SK-N-SH treated with all-trans-retinoic acid at 6 μM for 48 hours (cell line): ENCODE measurements around the gene PATE1.

Experiments used
- ATAC-seq: fragments of 200-7000 bp; cut with Tn5 transposase; 3 replicates; pipeline ENCODE4 v1.9.1; 2020; ENCODE audit warnings: mild to moderate bottlenecking, moderate library complexity
- ARNTL ChIP-seq: fragments of 450-650 bp; formaldehyde crosslinking; IDR thresholded peaks from 2 replicates; pipeline ENCODE4 v1.5.0; 2020; ENCODE audit warnings: low read depth, mild to moderate bottlenecking, moderate library complexity, borderline replicate concordance
- BACH2 ChIP-seq: fragments of 250-450 bp; sonication (Bioruptor Pico); IDR thresholded peaks from 2 replicates; pipeline ENCODE4 v1.9.0; 2021; ENCODE audit warnings: mild to moderate bottlenecking, borderline replicate concordance
- CSDC2 ChIP-seq: fragments of 250-450 bp; sonication (Bioruptor Pico); IDR thresholded peaks from 2 replicates; pipeline ENCODE4 v1.5.0; 2020; ENCODE audit warnings: mild to moderate bottlenecking, moderate library complexity
- ESRRG ChIP-seq: fragments of 250-450 bp; sonication (Bioruptor Pico); IDR thresholded peaks from 2 replicates; pipeline ENCODE4 v1.6.1; 2021; ENCODE audit warnings: mild to moderate bottlenecking
- GLIS3 ChIP-seq: fragments of 250-450 bp; sonication (Bioruptor Pico); IDR thresholded peaks from 2 replicates; pipeline ENCODE4 v1.5.0; 2020; ENCODE audit warnings: mild to moderate bottlenecking, moderate library complexity
- OSR1 ChIP-seq: fragments of 250-450 bp; sonication (Bioruptor Pico); IDR thresholded peaks from 2 replicates; pipeline ENCODE4 v1.8.0; 2022; ENCODE audit warnings: moderate library complexity, mild to moderate bottlenecking, inconsistent platforms
- PPARA ChIP-seq: fragments of 250-450 bp; sonication (Bioruptor Pico); IDR thresholded peaks from 2 replicates; pipeline ENCODE4 v1.5.0; 2020; ENCODE audit warnings: mild to moderate bottlenecking, borderline replicate concordance
- RARB ChIP-seq: fragments of 250-450 bp; sonication (Bioruptor Pico); IDR thresholded peaks from 2 replicates; pipeline ENCODE4 v1.8.0; 2021; ENCODE audit warnings: mild to moderate bottlenecking, moderate library complexity
- SNAI2 ChIP-seq: fragments of 250-450 bp; sonication (Bioruptor Pico); IDR thresholded peaks from 2 replicates; pipeline ENCODE4 v1.5.0; 2020; ENCODE audit warnings: mild to moderate bottlenecking, moderate library complexity
- TOX ChIP-seq: fragments of 250-450 bp; sonication (Bioruptor Pico); IDR thresholded peaks from 2 replicates; pipeline ENCODE4 v1.8.0; 2021; ENCODE audit warnings: mild to moderate bottlenecking, moderate library complexity, borderline replicate concordance
- ZC3H10 ChIP-seq: fragments of 250-450 bp; sonication (Bioruptor Pico); IDR thresholded peaks from 2 replicates; pipeline ENCODE4 v1.5.1; 2021; ENCODE audit warnings: mild to moderate bottlenecking, moderate library complexity
- ZFP3 ChIP-seq: fragments of 250-450 bp; sonication (Bioruptor Pico); IDR thresholded peaks from 2 replicates; pipeline ENCODE4 v1.5.0; 2020; ENCODE audit warnings: mild to moderate bottlenecking, moderate library complexity
- ZFP30 ChIP-seq: fragments of 450-650 bp; formaldehyde crosslinking; IDR thresholded peaks from 2 replicates; pipeline ENCODE4 v1.5.0; 2022; ENCODE audit warnings: mild to moderate bottlenecking, moderate library complexity
- ZNF565 ChIP-seq: fragments of 450-650 bp; formaldehyde crosslinking; conservative IDR thresholded peaks from 2 replicates; pipeline ENCODE4 v1.5.0; 2020; ENCODE audit warnings: low read depth, mild to moderate bottlenecking, moderate library complexity
- ZNF70 ChIP-seq: fragments of 450-650 bp; formaldehyde crosslinking; IDR thresholded peaks from 2 replicates; pipeline ENCODE4 v1.5.0; 2020; ENCODE audit warnings: mild to moderate bottlenecking, moderate library complexity
- ZNF8 ChIP-seq: fragments of 450-650 bp; formaldehyde crosslinking; IDR thresholded peaks from 2 replicates; pipeline ENCODE4 v1.5.0; 2020; ENCODE audit warnings: mild to moderate bottlenecking, moderate library complexity
- TF ChIP-seq, protein P1 (sequence below): fragments of 250-450 bp; sonication (Bioruptor Pico); IDR thresholded peaks from 2 replicates; pipeline ENCODE4 v1.8.0; 2020; ENCODE audit warnings: mild to moderate bottlenecking, moderate library complexity, borderline replicate concordance
- TF ChIP-seq, protein P2 (sequence below): fragments of 250-450 bp; sonication (Bioruptor Pico); IDR thresholded peaks from 2 replicates; pipeline ENCODE4 v1.5.0; 2020; ENCODE audit warnings: mild to moderate bottlenecking, moderate library complexity
- TF ChIP-seq, protein P3 (sequence below): fragments of 250-450 bp; sonication (Bioruptor Pico); IDR thresholded peaks from 2 replicates; pipeline ENCODE4 v1.5.1; 2021; ENCODE audit warnings: mild to moderate bottlenecking, moderate library complexity
- TF ChIP-seq, protein P4 (sequence below): fragments of 250-450 bp; sonication (Bioruptor Pico); IDR thresholded peaks from 2 replicates; pipeline ENCODE4 v1.8.0; 2021; ENCODE audit warnings: low read depth, mild to moderate bottlenecking, moderate library complexity, borderline replicate concordance
- TF ChIP-seq, protein P5 (sequence below): fragments of 250-450 bp; sonication (Bioruptor Pico); IDR thresholded peaks from 2 replicates; pipeline ENCODE4 v1.5.1; 2020; ENCODE audit warnings: low read depth, mild to moderate bottlenecking, moderate library complexity

Gene PATE1

DNA sequence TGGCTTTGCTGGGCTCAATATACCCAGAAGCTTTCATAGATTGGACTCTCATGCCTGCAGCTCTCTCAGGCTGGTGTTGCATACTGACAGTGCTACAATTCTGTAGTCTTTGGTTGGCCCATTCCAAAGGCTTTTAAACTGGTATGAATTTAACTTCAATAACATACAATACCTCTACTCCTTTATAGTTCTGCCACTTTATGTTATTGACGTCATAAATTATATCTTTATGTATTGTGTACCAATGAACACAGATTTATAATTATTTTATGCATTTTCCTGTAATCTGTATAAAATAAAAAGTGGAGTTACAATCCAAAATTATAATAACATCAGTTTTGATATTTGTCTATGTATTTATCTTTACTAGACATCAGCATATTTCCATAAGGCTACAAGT lies 16.4 kb downstream of the PATE1 start:
- TF ChIP-seq, protein P1, sequence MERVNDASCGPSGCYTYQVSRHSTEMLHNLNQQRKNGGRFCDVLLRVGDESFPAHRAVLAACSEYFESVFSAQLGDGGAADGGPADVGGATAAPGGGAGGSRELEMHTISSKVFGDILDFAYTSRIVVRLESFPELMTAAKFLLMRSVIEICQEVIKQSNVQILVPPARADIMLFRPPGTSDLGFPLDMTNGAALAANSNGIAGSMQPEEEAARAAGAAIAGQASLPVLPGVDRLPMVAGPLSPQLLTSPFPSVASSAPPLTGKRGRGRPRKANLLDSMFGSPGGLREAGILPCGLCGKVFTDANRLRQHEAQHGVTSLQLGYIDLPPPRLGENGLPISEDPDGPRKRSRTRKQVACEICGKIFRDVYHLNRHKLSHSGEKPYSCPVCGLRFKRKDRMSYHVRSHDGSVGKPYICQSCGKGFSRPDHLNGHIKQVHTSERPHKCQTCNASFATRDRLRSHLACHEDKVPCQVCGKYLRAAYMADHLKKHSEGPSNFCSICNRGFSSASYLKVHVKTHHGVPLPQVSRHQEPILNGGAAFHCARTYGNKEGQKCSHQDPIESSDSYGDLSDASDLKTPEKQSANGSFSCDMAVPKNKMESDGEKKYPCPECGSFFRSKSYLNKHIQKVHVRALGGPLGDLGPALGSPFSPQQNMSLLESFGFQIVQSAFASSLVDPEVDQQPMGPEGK (CRISPR knock-in tag), result no peak
- TF ChIP-seq CSDC2, result no peak
- no peak for TF ChIP-seq RARB (CRISPR knock-in tag)
- TF ChIP-seq ZNF565 (CRISPR knock-in tag), result no peak
- no peak for TF ChIP-seq BACH2 (CRISPR knock-in tag)

DNA sequence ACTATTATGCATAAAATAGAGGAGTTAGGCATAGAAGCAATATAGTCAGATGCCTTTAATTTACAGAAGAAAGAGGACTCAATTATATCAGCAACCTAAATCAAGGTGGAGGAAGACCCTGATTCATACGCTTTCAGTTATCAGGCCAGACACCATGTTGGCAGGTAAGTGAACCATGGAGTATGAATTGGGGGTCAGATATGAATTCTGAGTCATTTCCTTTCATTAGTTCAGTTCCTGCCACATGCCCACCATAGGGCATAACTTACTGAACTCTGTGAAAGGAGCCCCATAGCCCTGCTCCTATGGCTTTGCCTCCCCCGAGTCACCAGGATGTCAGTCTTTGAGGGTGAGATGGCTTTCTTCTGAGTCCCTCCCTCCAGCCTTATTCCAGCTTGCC lies 17.4 kb downstream of the PATE1 start:
- TF ChIP-seq TOX (CRISPR knock-in tag) (no peak), ARNTL (CRISPR knock-in tag) (no peak), ESRRG (no peak), ZC3H10 (CRISPR knock-in tag) (no peak), GLIS3 (CRISPR knock-in tag) (no peak), OSR1 (no peak), SNAI2 (no peak), CSDC2 (no peak), ZFP30 (CRISPR knock-in tag) (no peak), ZFP3 (CRISPR knock-in tag) (no peak), ZNF70 (no peak), ZNF8 (CRISPR knock-in tag) (no peak), ZNF565 (CRISPR knock-in tag) (no peak)
- TF ChIP-seq, protein P2, sequence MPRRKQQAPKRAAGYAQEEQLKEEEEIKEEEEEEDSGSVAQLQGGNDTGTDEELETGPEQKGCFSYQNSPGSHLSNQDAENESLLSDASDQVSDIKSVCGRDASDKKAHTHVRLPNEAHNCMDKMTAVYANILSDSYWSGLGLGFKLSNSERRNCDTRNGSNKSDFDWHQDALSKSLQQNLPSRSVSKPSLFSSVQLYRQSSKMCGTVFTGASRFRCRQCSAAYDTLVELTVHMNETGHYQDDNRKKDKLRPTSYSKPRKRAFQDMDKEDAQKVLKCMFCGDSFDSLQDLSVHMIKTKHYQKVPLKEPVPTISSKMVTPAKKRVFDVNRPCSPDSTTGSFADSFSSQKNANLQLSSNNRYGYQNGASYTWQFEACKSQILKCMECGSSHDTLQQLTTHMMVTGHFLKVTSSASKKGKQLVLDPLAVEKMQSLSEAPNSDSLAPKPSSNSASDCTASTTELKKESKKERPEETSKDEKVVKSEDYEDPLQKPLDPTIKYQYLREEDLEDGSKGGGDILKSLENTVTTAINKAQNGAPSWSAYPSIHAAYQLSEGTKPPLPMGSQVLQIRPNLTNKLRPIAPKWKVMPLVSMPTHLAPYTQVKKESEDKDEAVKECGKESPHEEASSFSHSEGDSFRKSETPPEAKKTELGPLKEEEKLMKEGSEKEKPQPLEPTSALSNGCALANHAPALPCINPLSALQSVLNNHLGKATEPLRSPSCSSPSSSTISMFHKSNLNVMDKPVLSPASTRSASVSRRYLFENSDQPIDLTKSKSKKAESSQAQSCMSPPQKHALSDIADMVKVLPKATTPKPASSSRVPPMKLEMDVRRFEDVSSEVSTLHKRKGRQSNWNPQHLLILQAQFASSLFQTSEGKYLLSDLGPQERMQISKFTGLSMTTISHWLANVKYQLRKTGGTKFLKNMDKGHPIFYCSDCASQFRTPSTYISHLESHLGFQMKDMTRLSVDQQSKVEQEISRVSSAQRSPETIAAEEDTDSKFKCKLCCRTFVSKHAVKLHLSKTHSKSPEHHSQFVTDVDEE (CRISPR knock-in tag), result no peak
- TF ChIP-seq, protein P3, sequence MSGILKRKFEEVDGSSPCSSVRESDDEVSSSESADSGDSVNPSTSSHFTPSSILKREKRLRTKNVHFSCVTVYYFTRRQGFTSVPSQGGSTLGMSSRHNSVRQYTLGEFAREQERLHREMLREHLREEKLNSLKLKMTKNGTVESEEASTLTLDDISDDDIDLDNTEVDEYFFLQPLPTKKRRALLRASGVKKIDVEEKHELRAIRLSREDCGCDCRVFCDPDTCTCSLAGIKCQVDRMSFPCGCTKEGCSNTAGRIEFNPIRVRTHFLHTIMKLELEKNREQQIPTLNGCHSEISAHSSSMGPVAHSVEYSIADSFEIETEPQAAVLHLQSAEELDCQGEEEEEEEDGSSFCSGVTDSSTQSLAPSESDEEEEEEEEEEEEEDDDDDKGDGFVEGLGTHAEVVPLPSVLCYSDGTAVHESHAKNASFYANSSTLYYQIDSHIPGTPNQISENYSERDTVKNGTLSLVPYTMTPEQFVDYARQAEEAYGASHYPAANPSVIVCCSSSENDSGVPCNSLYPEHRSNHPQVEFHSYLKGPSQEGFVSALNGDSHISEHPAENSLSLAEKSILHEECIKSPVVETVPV (CRISPR knock-in tag), result no peak
- TF ChIP-seq, protein P4, sequence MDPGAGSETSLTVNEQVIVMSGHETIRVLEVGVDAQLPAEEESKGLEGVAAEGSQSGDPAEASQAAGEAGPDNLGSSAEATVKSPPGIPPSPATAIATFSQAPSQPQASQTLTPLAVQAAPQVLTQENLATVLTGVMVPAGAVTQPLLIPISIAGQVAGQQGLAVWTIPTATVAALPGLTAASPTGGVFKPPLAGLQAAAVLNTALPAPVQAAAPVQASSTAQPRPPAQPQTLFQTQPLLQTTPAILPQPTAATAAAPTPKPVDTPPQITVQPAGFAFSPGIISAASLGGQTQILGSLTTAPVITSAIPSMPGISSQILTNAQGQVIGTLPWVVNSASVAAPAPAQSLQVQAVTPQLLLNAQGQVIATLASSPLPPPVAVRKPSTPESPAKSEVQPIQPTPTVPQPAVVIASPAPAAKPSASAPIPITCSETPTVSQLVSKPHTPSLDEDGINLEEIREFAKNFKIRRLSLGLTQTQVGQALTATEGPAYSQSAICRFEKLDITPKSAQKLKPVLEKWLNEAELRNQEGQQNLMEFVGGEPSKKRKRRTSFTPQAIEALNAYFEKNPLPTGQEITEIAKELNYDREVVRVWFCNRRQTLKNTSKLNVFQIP (CRISPR knock-in tag), result no peak
- TF ChIP-seq, protein P1 (CRISPR knock-in tag), result no peak
- ATAC-seq, result no peak

More for the DNA sequence above, 16.4 kb downstream of the PATE1 start:
- no peak for ATAC-seq

DNA sequence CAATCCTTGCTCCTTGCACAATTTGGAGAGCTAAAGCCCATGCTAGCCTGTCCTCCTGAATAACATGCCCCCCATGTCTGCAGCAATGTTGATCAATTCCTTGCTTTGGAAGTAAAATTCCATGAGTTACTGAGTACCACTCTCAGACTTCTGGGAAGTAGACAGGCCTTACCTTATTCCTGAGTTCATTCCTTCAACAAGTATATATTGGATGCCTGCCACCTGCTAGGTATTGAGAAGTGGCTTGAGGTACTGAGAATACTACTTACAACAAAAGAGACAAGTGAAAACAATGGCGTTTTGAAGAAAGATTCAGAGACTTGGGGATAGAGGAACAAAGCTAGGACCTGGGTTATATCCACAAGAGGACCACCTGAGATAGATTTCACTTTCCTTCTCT lies 20.2 kb downstream of the PATE1 start:
- no peak for ATAC-seq
- TF ChIP-seq ZFP3 (CRISPR knock-in tag) (no peak), TOX (CRISPR knock-in tag) (no peak), PPARA (CRISPR knock-in tag) (no peak), ZNF8 (CRISPR knock-in tag) (no peak), ARNTL (CRISPR knock-in tag) (no peak), ZNF70 (no peak), ZFP30 (CRISPR knock-in tag) (no peak), ESRRG (no peak), GLIS3 (CRISPR knock-in tag) (no peak), OSR1 (no peak)
- TF ChIP-seq, protein P5, sequence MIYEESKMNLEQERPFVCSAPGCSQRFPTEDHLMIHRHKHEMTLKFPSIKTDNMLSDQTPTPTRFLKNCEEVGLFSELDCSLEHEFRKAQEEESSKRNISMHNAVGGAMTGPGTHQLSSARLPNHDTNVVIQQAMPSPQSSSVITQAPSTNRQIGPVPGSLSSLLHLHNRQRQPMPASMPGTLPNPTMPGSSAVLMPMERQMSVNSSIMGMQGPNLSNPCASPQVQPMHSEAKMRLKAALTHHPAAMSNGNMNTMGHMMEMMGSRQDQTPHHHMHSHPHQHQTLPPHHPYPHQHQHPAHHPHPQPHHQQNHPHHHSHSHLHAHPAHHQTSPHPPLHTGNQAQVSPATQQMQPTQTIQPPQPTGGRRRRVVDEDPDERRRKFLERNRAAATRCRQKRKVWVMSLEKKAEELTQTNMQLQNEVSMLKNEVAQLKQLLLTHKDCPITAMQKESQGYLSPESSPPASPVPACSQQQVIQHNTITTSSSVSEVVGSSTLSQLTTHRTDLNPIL (CRISPR knock-in tag), result no peak
- TF ChIP-seq, protein P2 (CRISPR knock-in tag), result no peak
- TF ChIP-seq, protein P3 (CRISPR knock-in tag), result no peak
